ENCODE data around the gene KRT75.

KRT75 gene

GRCh38 chr12:52381206-52381605 is 53.0 kb downstream of the KRT75 start:
- no peak for TF ChIP-seq GATA3 (IDR thresholded peaks at IDR 0.05; ENCODE audit: low read depth, low read length)

- TF ChIP-seq GATA2 (IDR thresholded peaks at IDR 0.05; ENCODE audit: low read depth, low read length) (no peak), GATA3 (IDR thresholded peaks at IDR 0.05; ENCODE audit: low read depth, low read length) (no peak)
Observed at GRCh38 chr12:52380271-52380694, 53.9 kb downstream of the KRT75 start.

- TF ChIP-seq GATA2 (IDR thresholded peaks at IDR 0.05; ENCODE audit: low read depth, low read length) (no peak), GATA3 (IDR thresholded peaks at IDR 0.05; ENCODE audit: low read depth, low read length) (no peak)
Observed at GRCh38 chr12:52379536-52379935, 54.6 kb downstream of the KRT75 start.

GRCh38 chr12:52378091-52378490 is 56.1 kb downstream of the KRT75 start:
- TF ChIP-seq GATA3 (IDR thresholded peaks at IDR 0.05; ENCODE audit: low read depth, low read length): no peak
- TF ChIP-seq GATA2 (IDR thresholded peaks at IDR 0.05; ENCODE audit: low read depth, low read length): no peak

GRCh38 chr12:52377266-52377665 is 56.9 kb downstream of the KRT75 start:
- TF ChIP-seq GATA3 (IDR thresholded peaks at IDR 0.05; ENCODE audit: low read depth, low read length): no peak
- no peak for TF ChIP-seq GATA2 (IDR thresholded peaks at IDR 0.05; ENCODE audit: low read depth, low read length)

Measured in SH-SY5Y (cell line).